ENCODE measurements around the gene BTBD10.

The BTBD10 gene

DNA sequence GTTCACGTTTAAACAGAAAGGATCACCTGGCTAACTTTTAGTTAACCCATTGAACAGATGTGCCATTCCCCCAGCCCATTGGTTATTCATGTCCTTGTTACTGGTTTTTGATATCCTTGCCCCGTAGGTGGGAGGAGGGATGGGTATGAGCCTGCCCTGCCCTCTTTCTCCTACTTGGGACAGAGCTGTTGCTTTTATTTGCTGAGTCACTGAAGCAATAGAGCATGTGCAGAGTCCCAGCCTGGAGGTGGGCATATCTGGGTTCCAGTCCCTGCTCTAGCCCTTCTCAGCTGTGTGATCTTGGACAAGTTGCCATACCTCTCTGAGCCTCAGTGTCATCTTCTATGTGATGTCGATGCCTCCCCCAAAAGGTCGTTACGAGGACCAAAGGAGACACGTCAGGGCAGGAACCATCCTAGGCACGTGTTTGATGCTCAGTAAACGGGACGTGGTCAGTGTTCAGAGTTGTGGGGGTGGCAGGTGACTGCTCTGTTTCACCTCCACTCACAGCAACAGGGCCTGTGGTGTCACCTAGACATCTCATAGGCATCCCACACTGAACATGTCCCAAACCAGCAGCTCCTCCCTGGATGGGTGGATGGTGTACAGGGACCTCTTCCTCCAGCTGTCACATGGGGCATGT is 124.5 kb downstream of the BTBD10 start:
- DNase-seq (ENCODE audit: low read depth): no peak

DNA sequence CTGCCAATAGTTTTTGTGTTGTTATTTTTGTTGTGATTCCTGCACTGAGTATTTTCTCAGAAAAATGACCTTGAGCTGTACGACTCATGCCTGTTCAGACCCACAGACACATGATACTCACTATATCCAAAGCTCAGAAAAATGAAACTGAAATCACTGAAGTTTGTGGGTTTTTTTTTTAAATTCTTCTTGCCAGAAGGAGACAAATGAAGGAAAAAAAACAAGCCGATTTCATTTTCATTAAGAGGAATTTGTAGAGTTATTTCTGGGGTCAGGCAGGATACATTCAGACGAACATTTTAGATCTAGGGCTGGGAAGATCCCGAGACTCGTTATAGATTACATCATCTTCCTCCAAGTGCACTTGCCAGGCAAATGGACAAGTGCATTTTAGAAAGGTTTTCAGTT is 125.0 kb downstream of the BTBD10 start:
- no peak for DNase-seq (ENCODE audit: low read depth)

All from activated T-helper 9 cell treated with anti-CD3 and anti-CD28 coated beads, Interleukin-2, amount 50 U/mL, for 16 hours (primary cell).